GM18499 (cell line): Measurements from ENCODE around the gene PDE1A.
"Not testable (repeated sequence)": the region's sequence is repeated elsewhere in the genome, so short reads cannot be mapped to it uniquely, and the experiment has no call there.

Experiments
- ATAC-seq: cut with Tn5 transposase; IDR thresholded peaks from one replicate; pipeline ENCODE4 v1.9.1; 2021; ENCODE audit warnings: moderate number of reproducible peaks; ENCODE audit not compliant: insufficient read depth, unreplicated experiment

The PDE1A gene

GRCh38 chr2:182291296-182291695, 135.5 kb downstream of the PDE1A start:
- no peak for ATAC-seq

DNA sequence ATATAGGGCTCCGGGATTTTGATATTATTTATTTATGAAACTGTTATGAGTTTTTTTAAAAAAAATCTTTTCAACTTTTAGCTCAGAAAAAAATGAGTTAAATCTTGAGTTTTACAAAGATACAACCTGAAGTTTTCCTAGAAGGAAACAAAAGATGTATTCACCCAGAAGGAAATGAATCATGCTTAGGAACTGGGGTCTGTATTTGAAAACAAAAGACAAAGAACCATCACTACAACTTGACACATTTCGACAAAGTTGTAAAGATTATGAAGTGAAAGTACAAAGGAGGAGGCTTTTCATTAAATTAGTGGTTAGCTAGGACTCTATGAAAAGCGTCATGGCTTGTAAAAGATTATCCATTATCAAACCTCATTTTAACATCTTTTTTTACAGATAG, 143.3 kb downstream of the PDE1A start:
- ATAC-seq = no peak

DNA sequence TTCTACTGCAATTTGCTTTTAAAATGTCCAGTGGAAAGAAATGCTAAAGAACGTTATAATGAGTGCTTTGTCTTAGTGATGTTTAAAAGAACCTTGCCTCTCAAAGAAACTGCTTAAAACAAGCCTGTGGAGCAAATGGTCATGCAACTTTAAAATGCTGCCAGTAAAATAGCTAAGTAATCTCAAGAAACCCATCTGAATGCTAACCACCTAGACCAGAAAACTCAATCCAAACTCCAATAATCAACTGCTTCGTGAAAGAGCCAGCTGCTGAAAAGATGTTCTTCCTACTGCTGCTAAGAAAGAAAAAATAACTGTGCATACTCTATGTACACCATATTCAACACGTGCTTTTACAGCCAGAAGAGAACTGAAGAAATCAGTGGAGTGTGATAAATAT, 145.6 kb downstream of the PDE1A start:
- no peak for ATAC-seq

DNA sequence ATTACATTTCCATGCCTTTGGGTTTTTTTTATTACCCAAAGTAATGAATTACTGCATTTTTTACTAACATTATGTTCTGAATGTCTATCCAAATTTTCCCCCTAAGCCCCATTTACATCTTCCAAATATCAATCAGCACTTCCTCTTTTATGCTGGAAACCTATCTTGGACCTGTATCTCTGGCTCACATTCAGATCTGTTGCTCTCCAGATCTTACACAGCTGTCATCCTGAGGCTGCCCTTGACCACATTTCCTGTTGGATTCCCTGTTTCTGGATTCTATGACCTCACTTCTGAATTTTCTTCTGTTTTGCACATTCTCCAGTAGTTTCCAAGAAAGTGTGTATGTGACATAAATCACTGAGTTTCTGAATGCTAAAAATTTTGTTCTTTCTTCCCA, 146.7 kb downstream of the PDE1A start:
- ATAC-seq = no peak

- ATAC-seq = not testable (repeated sequence)
These were observed 150.2 kb downstream of the PDE1A start for GRCh38 chr2:182276662-182277061.

- no peak for ATAC-seq
These were observed 158.9 kb downstream of the PDE1A start for GRCh38 chr2:182267971-182268370.

GRCh38 chr2:182266909-182267308, 159.9 kb downstream of the PDE1A start:
- no peak for ATAC-seq

- no peak for ATAC-seq
These were observed 161.1 kb downstream of the PDE1A start for GRCh38 chr2:182265718-182266117.

GRCh38 chr2:182261860-182262387, 164.9 kb downstream of the PDE1A start:
- ATAC-seq = no peak

- ATAC-seq = no peak
These were observed 167.1 kb downstream of the PDE1A start for GRCh38 chr2:182259629-182260150.

- no peak for ATAC-seq
These were observed 174.3 kb downstream of the PDE1A start for GRCh38 chr2:182252534-182252933.

DNA sequence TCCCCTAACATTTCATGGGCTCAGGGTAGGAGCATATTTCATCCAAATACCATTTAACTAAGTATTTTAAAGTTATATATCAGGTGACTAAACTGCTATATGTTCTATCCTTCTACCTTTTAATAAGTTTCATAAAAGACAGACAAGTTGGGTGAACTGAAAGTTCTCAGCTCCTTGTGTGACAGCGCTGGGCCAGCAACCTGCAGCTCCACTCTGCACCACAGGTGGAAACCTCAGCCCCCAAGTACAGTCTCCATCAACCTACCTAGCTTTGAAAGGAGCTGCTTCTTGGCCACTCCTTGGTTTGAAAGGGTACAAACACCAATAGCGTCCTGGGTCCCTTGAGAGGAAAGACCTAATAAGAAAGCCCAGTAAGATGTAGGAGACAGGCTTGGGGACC, 177.9 kb downstream of the PDE1A start:
- no peak for ATAC-seq

DNA sequence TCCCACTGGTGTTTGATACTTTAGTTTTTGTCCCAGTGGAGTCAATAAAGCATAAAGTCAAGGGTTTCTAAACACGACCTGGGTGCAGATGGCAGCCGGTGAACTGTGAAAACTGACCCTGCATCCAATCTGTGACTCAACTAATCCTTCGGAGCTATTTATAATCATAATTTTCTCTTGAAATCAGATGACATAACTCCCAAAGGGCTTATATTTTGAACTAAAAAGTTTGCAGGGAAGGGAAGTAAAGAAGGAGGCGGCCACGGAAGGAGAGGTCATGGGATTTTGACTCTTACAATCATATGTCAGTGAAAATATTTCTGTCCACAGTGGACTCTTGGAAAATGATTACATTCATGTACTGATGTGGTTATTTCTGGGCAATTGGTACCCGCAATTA, 178.5 kb downstream of the PDE1A start:
- no peak for ATAC-seq

- ATAC-seq = no peak
These were observed 179.0 kb downstream of the PDE1A start for GRCh38 chr2:182247831-182248230.

DNA sequence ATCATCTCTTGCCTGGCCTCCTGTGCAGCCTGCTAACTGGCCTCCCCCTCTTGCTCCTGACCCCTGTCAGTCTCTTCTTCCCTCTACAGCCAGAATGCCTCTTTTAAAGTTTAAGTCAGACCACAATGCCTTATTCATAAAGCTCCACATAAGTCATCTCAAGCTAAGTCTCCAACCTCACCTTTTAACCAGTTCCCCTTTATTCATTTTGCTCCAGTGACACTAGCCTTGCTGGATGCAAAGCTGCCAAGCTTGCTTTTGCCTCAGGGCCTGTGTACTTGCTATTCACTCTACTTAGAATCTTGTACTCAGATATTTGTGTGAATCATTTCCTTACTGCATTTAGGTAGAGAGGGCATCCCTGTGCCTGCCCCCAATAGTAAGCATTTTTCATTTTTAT, 180.9 kb downstream of the PDE1A start:
- peak; percentile 94 for ATAC-seq

DNA sequence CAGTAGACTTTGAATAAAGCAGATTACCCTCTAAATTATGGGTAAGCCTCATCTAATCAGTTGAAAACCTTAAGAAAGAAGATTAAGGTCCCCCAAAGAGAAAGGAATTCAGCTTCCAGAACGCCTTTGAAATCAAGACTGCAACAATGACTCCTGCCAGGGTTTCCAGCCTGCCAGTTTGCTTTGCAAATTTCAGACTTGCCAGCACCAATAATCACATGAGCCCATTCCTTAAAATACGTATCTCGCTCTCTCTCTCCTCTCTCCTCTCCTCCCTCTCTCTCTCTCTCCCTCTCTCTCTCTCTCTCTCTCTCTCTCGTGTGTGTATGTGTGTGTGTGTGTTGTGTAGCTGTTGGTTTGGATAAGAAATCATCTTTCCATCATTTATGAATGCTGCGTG, 184.2 kb downstream of the PDE1A start:
- no peak for ATAC-seq

- ATAC-seq = no peak
These were observed 184.9 kb downstream of the PDE1A start for GRCh38 chr2:182241936-182242335.

- ATAC-seq = peak; percentile 100
These were observed 185.9 kb downstream of the PDE1A start for GRCh38 chr2:182240862-182241371.

- no peak for ATAC-seq
These were observed 196.3 kb downstream of the PDE1A start for GRCh38 chr2:182230561-182230960.

- ATAC-seq = no peak
These were observed 197.5 kb downstream of the PDE1A start for GRCh38 chr2:182229297-182229696.

DNA sequence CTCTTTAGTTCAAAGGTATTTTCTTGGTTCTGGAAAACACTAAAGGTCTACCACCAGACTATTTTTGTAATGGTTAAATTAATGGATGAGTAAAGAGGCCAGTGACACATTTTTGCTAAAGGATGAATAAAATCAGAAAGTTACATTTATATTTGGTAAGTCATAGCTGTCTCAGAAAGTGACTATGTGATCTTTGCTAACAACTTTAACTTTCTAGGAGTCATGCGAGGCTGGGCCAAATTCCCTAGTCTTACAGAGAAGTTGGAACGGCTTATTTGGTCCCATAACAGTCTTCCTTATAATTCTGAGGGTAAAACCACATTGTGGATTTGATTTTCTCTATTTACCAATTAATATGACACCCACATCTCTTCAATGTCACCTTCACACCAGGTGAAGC, 198.1 kb downstream of the PDE1A start:
- no peak for ATAC-seq

DNA sequence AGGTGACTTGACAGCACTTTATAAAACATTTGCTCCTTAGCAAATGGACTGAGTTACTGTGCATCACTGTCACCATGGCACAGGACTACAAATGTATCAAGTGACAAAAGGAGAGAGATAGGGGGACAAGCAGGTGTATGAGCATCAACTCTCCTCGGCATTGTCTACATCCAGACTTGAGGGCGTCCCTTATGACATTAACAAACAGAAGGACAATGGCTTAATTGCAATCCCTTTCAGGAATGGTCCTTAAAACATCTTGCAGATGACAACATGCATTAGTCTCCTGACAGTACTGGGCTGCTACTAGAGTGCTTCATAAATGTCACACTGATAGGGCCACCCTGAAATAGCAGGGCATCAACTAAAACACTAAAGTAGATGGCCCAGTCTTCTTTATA, 198.8 kb downstream of the PDE1A start:
- no peak for ATAC-seq

DNA sequence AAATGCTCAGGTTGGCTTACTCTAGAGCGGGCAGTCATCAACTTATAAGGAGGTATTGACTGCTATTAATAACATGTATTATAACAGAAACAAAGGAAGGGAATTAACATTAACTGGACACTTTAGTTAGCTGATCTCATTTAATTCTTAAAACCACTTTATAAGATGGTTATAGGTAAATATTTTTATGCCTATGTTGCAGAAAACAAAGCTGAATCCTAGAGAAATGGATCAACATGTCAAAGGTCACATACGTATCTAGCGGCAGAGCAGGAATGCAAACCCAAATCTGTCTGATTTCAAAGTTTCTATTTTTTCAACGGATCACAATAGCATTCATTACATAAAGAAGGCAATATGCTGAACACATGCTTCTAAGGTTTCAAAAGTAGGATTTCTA, 200.0 kb downstream of the PDE1A start:
- no peak for ATAC-seq
